A549 (cell line): ENCODE results near the gene PTPRN2.

Experiments
- BCL3 ChIP-seq: fragments of >200 bp; sonication (Bioruptor Twin); formaldehyde crosslinking; IDR thresholded peaks from 3 replicates; pipeline ENCODE4 v1.6.1; 2016
- CTCF ChIP-seq: fragments of >200 bp; sonication (Bioruptor Twin); formaldehyde crosslinking; IDR thresholded peaks from 3 replicates; pipeline ENCODE4 v1.5.1; 2016
- FOSL2 ChIP-seq, 2 experiments: fragments of 450-650 bp in 1 of 2; fragments of >200 bp in 1 of 2; sonication (Bioruptor Twin) in 1 of 2; formaldehyde crosslinking; IDR thresholded peaks; 2 replicates each; pipeline versions ENCODE4 v1.5.0 to v1.6.1; 2016 to 2020; ENCODE audit warnings: mild to moderate bottlenecking in 1 of 2, moderate library complexity in 1 of 2
- HMGXB4 ChIP-seq: fragments of 250-450 bp; sonication (Bioruptor Pico); IDR thresholded peaks from 2 replicates; pipeline ENCODE4 v1.5.0; 2021; ENCODE audit warnings: mild to moderate bottlenecking, moderate library complexity, borderline replicate concordance
- JUNB ChIP-seq: fragments of >200 bp; sonication (Bioruptor Twin); formaldehyde crosslinking; IDR thresholded peaks from 2 replicates; pipeline ENCODE4 v1.6.1; 2016
- NFE2L2 ChIP-seq: fragments of 150-350 bp; conservative IDR thresholded peaks from 2 replicates; pipeline ENCODE4 v1.6.1; 2014; ENCODE audit warnings: low read length
- POLR2A ChIP-seq: IDR thresholded peaks from 2 replicates; pipeline ENCODE4 v1.6.1; 2012; ENCODE audit warnings: mild to moderate bottlenecking, low read length
- RAD21 ChIP-seq, 2 experiments: fragments of >200 bp in 1 of 2; sonication (Bioruptor Twin) in 1 of 2; formaldehyde crosslinking in 1 of 2; IDR thresholded peaks in 1 of 2; conservative IDR thresholded peaks in 1 of 2; 2 replicates in 1 of 2; 3 replicates in 1 of 2; pipeline ENCODE4 v1.6.1; 2012 to 2018; ENCODE audit warnings: inconsistent platforms in 1 of 2
- ZFP36 ChIP-seq: fragments of 450-650 bp; IDR thresholded peaks from 2 replicates; pipeline ENCODE4 v1.6.1; 2014; ENCODE audit warnings: borderline replicate concordance; ENCODE audit not compliant: partially characterized antibody

DNA sequence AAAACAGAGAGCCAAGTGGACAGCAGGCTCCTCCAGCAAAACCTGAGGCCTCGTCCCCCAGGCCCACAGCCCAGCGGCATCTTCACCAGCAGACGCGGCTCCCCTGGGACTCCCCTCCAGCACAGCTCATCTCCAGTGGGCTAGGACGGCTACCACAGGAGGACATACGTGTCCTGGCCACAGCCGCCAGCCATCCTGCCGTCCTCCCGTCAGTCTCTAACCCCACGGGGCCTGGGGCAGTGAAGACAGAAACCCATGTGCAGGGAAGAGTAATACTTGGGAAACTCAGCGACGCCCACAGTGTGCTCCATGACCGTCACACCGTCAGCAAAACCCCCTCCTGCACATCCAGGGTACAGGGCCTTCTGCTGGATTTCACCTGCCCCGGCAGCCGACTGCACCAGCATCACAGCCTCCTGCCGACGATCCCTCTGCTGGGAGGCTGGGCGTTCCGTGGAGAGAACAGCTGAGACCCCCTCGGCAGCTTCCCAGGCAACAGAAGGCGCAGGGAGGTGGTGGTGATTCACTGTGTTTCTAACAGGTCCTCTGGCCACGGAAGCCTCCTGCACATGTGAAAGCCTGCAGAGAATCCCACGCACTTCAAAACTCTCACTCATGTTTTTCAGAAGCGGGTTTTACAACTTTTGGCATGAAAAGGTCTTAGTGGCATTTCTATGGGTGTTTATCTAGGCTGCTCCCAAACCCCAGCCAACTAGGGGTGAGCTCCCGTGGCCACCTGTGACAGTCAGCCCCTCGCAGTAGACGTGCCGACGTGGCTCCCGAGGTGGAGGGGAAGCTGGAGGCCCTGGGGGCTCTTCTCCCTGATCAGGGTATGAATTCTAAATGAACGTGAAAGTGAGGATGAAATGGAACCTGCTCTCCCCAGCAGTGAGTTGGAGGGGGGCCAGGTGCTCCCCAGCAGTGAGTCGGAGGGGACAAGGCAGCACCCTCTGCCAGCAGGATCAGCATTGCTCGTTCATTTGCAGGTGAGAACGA is 513.5 kb downstream of the PTPRN2 start:
- TF ChIP-seq POLR2A (no peak), JUNB (no peak), BCL3 (no peak), HMGXB4 (no peak), CTCF (no peak), ZFP36 (no peak), RAD21 (conservative IDR thresholded peaks at IDR 0.05 in 1 of 2, IDR thresholded peaks at IDR 0.05 in 1 of 2) (no peak), NFE2L2 (no peak), FOSL2 (IDR thresholded peaks at IDR 0.05) (no peak), FOSL2 (CRISPR knock-in tag; IDR thresholded peaks at IDR 0.05) (no peak)
